Parathyroid adenoma (tissue), 2 donors: ENCODE measurements around the gene VAPA.
"Not testable (repeated sequence)": the region's sequence is repeated elsewhere in the genome, so short reads cannot be mapped to it uniquely, and the experiment has no call there.

ENCODE experiments used
- H2AFZ ChIP-seq: fragments of 300-600 bp; sonication (generic); one replicate; pipeline ENCODE4 v1.7.0; 2017; ENCODE audit warnings: antibody characterized with exemption, mild to moderate bottlenecking
- H3K27ac ChIP-seq: fragments of 300-600 bp; sonication (generic); one replicate; pipeline ENCODE4 v1.7.0; 2017
- H3K27me3 ChIP-seq: fragments of 300-600 bp; sonication (generic); one replicate; pipeline ENCODE4 v1.7.0; 2017; ENCODE audit warnings: low read length; ENCODE audit not compliant: control insufficient read depth, insufficient read depth
- H3K36me3 ChIP-seq: fragments of 300-600 bp; sonication (generic); one replicate; pipeline ENCODE4 v1.7.0; 2017; ENCODE audit warnings: low read length; ENCODE audit not compliant: control insufficient read depth, insufficient read depth
- H3K4me1 ChIP-seq: fragments of 300-600 bp; sonication (generic); one replicate; pipeline ENCODE4 v1.7.0; 2017; ENCODE audit warnings: control low read depth
- H3K4me2 ChIP-seq: fragments of 300-600 bp; sonication (generic); one replicate; pipeline ENCODE4 v1.7.0; 2017; ENCODE audit warnings: low read length
- H3K4me3 ChIP-seq: fragments of 300-600 bp; sonication (generic); one replicate; pipeline ENCODE4 v1.7.0; 2017; ENCODE audit warnings: low read depth, low read length
- H3K79me2 ChIP-seq: fragments of 300-600 bp; sonication (generic); one replicate; pipeline ENCODE4 v1.7.0; 2017; ENCODE audit warnings: control low read depth
- H3K9ac ChIP-seq: fragments of 300-600 bp; sonication (generic); one replicate; pipeline ENCODE4 v1.7.0; 2017; ENCODE audit warnings: mild to moderate bottlenecking
- H3K9me3 ChIP-seq: fragments of 300-600 bp; sonication (generic); one replicate; pipeline ENCODE4 v1.7.0; 2017; ENCODE audit warnings: low read length; ENCODE audit not compliant: control insufficient read depth
- CTCF ChIP-seq: fragments of 300-600 bp; sonication (generic); IDR thresholded peaks from one replicate; pipeline ENCODE4 v1.7.0; 2017; ENCODE audit warnings: antibody characterized with exemption, mild to moderate bottlenecking
- donor health status: primary hyperparathyroidism.

VAPA gene

GRCh38 chr18:9900699-9901098 lies 13.1 kb upstream of the VAPA start:
- Histone ChIP-seq H3K9me3 (no peaks in the 10 kb centered on the region), H3K27ac (no peak overlapping the region), H2AFZ (no peak overlapping the region), H3K4me2 (no peak overlapping the region), H3K79me2 (no peaks in the 10 kb centered on the region), H3K4me3 (no peak overlapping the region), H3K9ac (no peak overlapping the region), H3K36me3 (no peaks in the 10 kb centered on the region), H3K4me1 (peaks cover 15% of the 10 kb centered on the region), H3K27me3 (no peaks in the 10 kb centered on the region)
- no peak for TF ChIP-seq CTCF

GRCh38 chr18:9901377-9901776 lies 12.4 kb upstream of the VAPA start:
- no peak overlapping the region for H3K9ac ChIP-seq
- peaks cover 21% of the 10 kb centered on the region for H3K4me1 ChIP-seq
- no peak overlapping the region for H3K27ac ChIP-seq
- H3K79me2 ChIP-seq = no peaks in the 10 kb centered on the region
- H2AFZ ChIP-seq = no peak overlapping the region
- no peaks in the 10 kb centered on the region for H3K27me3 ChIP-seq
- H3K4me3 ChIP-seq = no peak overlapping the region
- no peaks in the 10 kb centered on the region for H3K36me3 ChIP-seq
- no peaks in the 10 kb centered on the region for H3K9me3 ChIP-seq
- TF ChIP-seq CTCF = no peak
- no peak overlapping the region for H3K4me2 ChIP-seq

GRCh38 chr18:9902264-9902663 lies 11.6 kb upstream of the VAPA start:
- not testable (repeated sequence) for H3K79me2 ChIP-seq, H3K9me3 ChIP-seq, H3K36me3 ChIP-seq, H3K4me2 ChIP-seq, H2AFZ ChIP-seq, H3K27ac ChIP-seq, H3K4me3 ChIP-seq, H3K9ac ChIP-seq, H3K27me3 ChIP-seq
- peaks cover 21% of the 10 kb centered on the region for H3K4me1 ChIP-seq

- no peak overlapping the region for H2AFZ ChIP-seq
- no peak overlapping the region for H3K27ac ChIP-seq
- H3K4me2 ChIP-seq = no peak overlapping the region
- no peak overlapping the region for H3K4me3 ChIP-seq
- H3K9ac ChIP-seq = no peak overlapping the region
- H3K4me1 ChIP-seq = peaks cover 21% of the 10 kb centered on the region
- TF ChIP-seq CTCF = no peak
- no peaks in the 10 kb centered on the region for H3K9me3 ChIP-seq
- H3K36me3 ChIP-seq = no peaks in the 10 kb centered on the region
- H3K27me3 ChIP-seq = no peaks in the 10 kb centered on the region
- H3K79me2 ChIP-seq = no peaks in the 10 kb centered on the region
Observed at GRCh38 chr18:9902832-9903231, 11.0 kb upstream of the VAPA start.

- Histone ChIP-seq H3K4me1 (peaks cover 16% of the 10 kb centered on the region), H3K36me3 (no peaks in the 10 kb centered on the region), H2AFZ (peak overlapping the region; percentile 4), H3K27me3 (no peaks in the 10 kb centered on the region), H3K9ac (no peak overlapping the region), H3K27ac (peak overlapping the region; percentile 45), H3K4me3 (no peak overlapping the region), H3K4me2 (peak overlapping the region; percentile 34), H3K79me2 (no peaks in the 10 kb centered on the region), H3K9me3 (no peaks in the 10 kb centered on the region)
- TF ChIP-seq CTCF = no peak
Observed at GRCh38 chr18:9905401-9905922, 8.4 kb upstream of the VAPA start.
